Activated naive CD4-positive, alpha-beta T cell treated with anti-CD3 and anti-CD28 coated beads, Interleukin-2, amount 50 U/mL, for 24 hours (primary cell): Measurements from ENCODE around the gene KLHL6.

Source experiments
- H3K27ac Mint-ChIP-seq: one replicate; pipeline ENCODE4 v1.8.0; 2021; ENCODE audit warnings: mild to moderate bottlenecking, mixed read lengths
- H3K27me3 Mint-ChIP-seq: one replicate; pipeline ENCODE4 v1.8.0; 2021; ENCODE audit warnings: mixed read lengths
- H3K36me3 Mint-ChIP-seq: one replicate; pipeline ENCODE4 v1.8.0; 2021; ENCODE audit warnings: mixed read lengths
- H3K4me1 Mint-ChIP-seq: one replicate; pipeline ENCODE4 v1.8.0; 2021; ENCODE audit warnings: mixed read lengths
- H3K4me3 Mint-ChIP-seq: one replicate; pipeline ENCODE4 v1.8.0; 2021; ENCODE audit warnings: mild to moderate bottlenecking, mixed read lengths
- H3K9me3 Mint-ChIP-seq: one replicate; pipeline ENCODE4 v1.8.0; 2021; ENCODE audit warnings: mixed read lengths

The KLHL6 gene, protein sequence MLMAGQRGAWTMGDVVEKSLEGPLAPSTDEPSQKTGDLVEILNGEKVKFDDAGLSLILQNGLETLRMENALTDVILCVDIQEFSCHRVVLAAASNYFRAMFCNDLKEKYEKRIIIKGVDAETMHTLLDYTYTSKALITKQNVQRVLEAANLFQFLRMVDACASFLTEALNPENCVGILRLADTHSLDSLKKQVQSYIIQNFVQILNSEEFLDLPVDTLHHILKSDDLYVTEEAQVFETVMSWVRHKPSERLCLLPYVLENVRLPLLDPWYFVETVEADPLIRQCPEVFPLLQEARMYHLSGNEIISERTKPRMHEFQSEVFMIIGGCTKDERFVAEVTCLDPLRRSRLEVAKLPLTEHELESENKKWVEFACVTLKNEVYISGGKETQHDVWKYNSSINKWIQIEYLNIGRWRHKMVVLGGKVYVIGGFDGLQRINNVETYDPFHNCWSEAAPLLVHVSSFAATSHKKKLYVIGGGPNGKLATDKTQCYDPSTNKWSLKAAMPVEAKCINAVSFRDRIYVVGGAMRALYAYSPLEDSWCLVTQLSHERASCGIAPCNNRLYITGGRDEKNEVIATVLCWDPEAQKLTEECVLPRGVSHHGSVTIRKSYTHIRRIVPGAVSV

DNA sequence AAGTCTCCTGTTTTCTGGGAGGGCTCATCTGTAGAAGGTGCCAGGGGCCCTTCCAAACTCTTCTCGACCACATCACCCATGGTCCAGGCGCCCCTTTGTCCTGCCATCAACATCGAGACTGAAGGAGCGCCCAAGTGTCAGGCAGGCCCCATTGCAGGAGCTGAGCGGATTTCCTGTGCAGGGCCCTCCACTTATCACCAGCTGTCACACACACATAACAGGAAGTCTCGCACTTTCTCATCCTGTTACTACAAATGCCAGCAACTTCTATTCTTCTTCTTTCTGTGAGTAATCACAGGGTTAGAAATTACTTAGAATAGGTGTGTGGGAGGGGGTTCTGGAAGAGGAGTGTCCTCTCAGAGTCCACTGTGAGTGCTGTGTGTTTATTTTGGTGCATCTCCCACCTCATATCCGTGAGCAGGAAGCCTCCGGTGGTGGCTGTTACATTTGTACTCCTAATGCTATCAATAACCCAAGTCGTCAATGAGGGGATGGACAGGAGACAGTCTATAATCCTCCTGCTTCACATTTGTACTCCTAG, at the start of gene KLHL6:
TSS of gene KLHL6 (minus strand) at position 166 of the 541 bp plus-strand sequence. CDS start at position 113, 53 bp downstream.
- Mint-ChIP-seq H3K4me1 (peaks cover 52% of the 10 kb centered on the region), H3K4me3 (peak within 1 kb of the TSS; percentile 97), H3K36me3 (peaks cover 10% of the 10 kb centered on the region), H3K27ac (peak within 1 kb of the TSS; percentile 98), H3K9me3 (no peaks in the 10 kb centered on the region), H3K27me3 (no peaks in the 10 kb centered on the region)

DNA sequence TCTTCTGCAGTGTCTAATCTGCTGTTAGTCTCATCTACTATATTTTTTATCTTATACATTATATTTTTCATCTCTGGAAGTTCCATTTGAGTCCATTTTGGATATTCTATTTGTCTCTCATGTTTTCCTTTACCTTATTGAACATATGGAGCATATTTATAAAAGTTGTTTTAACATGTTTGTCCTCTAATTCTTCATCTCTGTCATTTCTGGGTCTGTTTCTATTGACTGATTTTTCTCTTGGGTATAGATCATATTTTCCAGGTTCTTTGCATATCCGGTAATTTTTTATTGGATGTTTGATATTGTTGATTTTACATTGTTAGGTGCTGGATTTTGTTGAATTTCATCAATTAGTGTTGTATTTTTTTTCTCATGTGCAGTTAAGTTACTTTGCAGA, 42.5 kb upstream of the KLHL6 start:
- Mint-ChIP-seq H3K27ac (no peak overlapping the region), H3K36me3 (peaks cover 5% of the 10 kb centered on the region), H3K9me3 (peaks cover 9% of the 10 kb centered on the region), H3K4me1 (no peaks in the 10 kb centered on the region), H3K27me3 (no peaks in the 10 kb centered on the region), H3K4me3 (no peak overlapping the region)

DNA sequence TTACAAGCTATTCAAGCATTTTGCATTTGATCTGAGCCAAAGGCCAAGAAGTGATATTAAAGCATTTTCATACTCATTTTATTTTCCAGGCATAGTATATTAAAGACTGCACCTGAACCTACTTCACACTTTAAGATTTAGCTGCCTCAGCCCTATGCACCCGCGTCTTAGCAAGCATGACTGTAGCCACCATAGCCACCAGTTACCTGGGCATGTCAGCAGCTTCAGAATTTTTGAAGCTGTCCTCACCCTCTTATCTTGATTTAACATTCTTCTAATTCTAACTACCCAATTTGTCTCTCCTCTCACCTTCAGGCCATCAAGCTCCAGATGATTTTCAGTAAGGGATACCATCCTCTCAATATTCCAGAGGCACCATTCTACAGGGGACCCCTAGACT, 39.1 kb upstream of the KLHL6 start:
- H3K9me3 Mint-ChIP-seq: peaks cover 9% of the 10 kb centered on the region
- H3K27ac Mint-ChIP-seq: no peak overlapping the region
- peaks cover 18% of the 10 kb centered on the region for H3K4me1 Mint-ChIP-seq
- H3K36me3 Mint-ChIP-seq: peaks cover 5% of the 10 kb centered on the region
- H3K27me3 Mint-ChIP-seq: no peaks in the 10 kb centered on the region
- H3K4me3 Mint-ChIP-seq: no peak overlapping the region

DNA sequence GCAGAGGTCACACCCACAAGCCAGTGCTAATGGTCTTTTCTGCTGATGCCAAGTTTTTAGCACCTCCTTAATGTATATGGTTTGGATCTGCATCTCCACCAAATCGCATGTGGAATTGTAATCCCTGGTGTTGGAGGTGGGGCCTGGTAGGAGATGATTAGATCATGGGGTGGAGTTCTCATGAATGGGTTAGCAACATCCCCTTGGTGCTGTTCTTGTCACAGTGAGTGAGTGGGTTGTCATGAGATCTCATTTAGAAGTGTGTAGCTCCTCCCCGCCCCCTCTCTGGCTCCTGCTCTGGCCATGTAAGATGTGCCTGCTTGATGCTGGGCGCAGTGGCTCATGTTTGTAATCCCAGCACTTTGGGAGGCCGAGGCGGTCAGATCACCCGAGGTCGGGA, 37.3 kb upstream of the KLHL6 start:
- H3K27ac Mint-ChIP-seq: no peak overlapping the region
- H3K27me3 Mint-ChIP-seq: no peaks in the 10 kb centered on the region
- H3K36me3 Mint-ChIP-seq: no peaks in the 10 kb centered on the region
- H3K4me1 Mint-ChIP-seq: peaks cover 36% of the 10 kb centered on the region
- H3K4me3 Mint-ChIP-seq: no peak overlapping the region
- H3K9me3 Mint-ChIP-seq: no peaks in the 10 kb centered on the region

DNA sequence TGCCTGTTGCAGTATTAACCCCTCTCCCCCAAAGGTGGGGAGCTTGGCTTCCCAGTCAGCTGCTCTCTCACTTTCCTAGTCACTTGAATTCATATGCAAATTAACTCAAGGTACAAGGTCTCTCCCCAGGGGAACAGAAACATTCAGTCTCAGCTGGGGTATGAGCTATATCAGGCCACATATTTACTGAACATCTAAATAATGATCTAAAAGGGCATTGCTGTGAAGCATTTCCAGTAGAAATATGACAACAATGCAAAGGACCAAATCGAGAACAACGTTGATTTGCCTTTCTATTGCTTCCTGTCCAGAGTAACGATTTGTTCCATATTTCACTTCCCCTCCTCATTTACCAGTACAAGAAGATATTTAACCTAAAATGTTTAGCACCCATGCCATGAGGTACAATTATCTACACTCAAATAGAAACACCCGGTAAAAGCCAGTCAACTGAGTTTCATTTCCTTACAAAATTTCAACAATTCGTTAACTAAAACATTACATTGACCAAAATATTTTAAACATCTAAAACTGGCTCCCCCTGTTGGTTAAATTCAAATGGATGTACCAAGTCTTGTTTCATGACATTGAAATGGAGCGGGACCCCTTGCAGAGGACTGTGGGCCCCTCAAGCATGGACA, 36.5 kb upstream of the KLHL6 start:
- H3K4me1 Mint-ChIP-seq: peaks cover 44% of the 10 kb centered on the region
- H3K36me3 Mint-ChIP-seq: no peaks in the 10 kb centered on the region

DNA sequence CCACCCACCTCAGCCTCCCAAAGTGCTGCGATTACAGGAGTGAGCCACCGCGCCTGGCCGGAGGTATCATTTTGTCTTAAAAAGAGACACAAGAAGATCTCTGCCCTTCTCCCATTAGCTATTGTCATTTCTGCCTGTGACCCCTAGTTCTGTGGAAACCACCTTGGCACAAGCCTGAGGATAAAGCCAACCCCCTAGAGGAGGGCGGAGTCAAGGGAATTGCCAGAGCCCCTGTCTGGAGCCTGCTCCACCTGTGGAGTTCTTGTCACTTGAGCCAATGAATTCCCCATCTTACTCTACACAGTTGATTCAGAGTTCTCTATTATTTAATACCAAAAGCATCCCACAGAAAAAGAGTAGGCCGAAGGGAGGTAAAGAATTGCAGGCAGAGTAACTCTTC, 34.9 kb upstream of the KLHL6 start:
- Mint-ChIP-seq H3K36me3 (no peaks in the 10 kb centered on the region), H3K4me1 (peaks cover 58% of the 10 kb centered on the region), H3K27ac (no peak overlapping the region), H3K4me3 (no peak overlapping the region), H3K27me3 (no peaks in the 10 kb centered on the region), H3K9me3 (no peaks in the 10 kb centered on the region)

More for the DNA sequence above, 36.5 kb upstream of the KLHL6 start:
- peak overlapping the region; percentile 48 for H3K27ac Mint-ChIP-seq
- no peaks in the 10 kb centered on the region for H3K9me3 Mint-ChIP-seq
- no peaks in the 10 kb centered on the region for H3K27me3 Mint-ChIP-seq
- H3K4me3 Mint-ChIP-seq: peak overlapping the region; percentile 62

DNA sequence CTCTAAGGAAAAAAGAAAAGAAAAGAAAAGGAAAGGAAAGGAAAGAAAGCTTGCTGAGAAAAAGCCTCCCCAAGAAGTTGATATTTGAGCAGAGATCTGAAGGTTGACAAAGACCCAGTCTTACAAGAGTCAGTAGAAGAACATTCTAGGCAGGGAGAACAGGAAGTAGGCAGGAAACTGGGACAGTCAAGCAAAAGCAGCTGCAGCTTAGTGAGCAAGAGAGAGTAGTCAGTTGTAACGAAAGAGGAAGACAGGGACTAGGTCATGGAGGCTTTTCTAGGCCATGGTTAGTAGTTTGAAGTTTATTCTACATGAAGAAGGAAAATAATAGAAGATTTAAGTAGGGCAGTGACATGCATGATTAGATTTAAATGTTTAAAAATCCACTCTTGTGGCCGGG, 31.8 kb upstream of the KLHL6 start:
- Mint-ChIP-seq H3K4me3 (peak overlapping the region; percentile 34), H3K9me3 (no peaks in the 10 kb centered on the region), H3K27me3 (no peaks in the 10 kb centered on the region), H3K27ac (peak overlapping the region; percentile 79), H3K4me1 (peaks cover 78% of the 10 kb centered on the region), H3K36me3 (no peaks in the 10 kb centered on the region)

DNA sequence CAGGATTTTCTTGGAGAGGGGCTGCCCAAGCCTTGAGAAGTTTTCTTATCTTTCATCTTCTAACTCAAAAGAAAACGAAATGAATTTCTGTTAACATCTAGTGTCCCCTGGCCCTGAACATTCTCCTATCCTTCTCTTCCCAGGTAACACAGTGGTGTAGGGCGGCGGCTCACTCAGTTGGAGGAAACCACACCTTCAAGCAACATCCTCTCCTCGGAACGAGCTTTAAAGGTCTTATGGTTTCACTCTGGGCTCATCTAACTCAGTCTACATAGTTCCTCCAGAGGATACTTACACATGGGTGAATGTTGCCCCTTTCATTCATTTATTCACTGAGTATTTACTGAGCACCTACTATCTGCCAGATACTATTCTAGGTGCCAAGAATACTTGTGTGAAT, 31.0 kb upstream of the KLHL6 start:
- no peaks in the 10 kb centered on the region for H3K9me3 Mint-ChIP-seq
- peaks cover 72% of the 10 kb centered on the region for H3K4me1 Mint-ChIP-seq
- peak overlapping the region; percentile 49 for H3K4me3 Mint-ChIP-seq
- no peaks in the 10 kb centered on the region for H3K27me3 Mint-ChIP-seq
- H3K36me3 Mint-ChIP-seq: no peaks in the 10 kb centered on the region
- H3K27ac Mint-ChIP-seq: peak overlapping the region; percentile 89

DNA sequence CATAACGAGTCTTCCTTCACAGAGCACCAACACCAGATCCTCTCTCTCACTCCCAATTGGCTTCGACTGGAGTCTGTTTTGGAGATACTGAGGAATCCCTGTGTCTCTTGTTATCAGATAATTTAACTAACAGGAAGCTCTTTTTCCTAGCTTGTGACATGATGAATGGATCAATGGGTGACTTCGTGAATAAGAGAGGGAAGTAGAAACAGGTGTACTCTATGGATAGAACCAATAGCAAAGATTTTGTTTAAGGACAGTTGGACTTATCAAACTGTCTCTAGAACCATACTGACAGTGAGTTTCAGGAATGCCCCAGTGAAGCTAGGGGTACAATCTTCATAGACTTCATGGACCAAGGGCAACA, 29.4 kb upstream of the KLHL6 start:
- Mint-ChIP-seq H3K4me1 (peaks cover 68% of the 10 kb centered on the region), H3K9me3 (no peaks in the 10 kb centered on the region), H3K36me3 (no peaks in the 10 kb centered on the region), H3K27ac (no peak overlapping the region), H3K4me3 (no peak overlapping the region), H3K27me3 (no peaks in the 10 kb centered on the region)

DNA sequence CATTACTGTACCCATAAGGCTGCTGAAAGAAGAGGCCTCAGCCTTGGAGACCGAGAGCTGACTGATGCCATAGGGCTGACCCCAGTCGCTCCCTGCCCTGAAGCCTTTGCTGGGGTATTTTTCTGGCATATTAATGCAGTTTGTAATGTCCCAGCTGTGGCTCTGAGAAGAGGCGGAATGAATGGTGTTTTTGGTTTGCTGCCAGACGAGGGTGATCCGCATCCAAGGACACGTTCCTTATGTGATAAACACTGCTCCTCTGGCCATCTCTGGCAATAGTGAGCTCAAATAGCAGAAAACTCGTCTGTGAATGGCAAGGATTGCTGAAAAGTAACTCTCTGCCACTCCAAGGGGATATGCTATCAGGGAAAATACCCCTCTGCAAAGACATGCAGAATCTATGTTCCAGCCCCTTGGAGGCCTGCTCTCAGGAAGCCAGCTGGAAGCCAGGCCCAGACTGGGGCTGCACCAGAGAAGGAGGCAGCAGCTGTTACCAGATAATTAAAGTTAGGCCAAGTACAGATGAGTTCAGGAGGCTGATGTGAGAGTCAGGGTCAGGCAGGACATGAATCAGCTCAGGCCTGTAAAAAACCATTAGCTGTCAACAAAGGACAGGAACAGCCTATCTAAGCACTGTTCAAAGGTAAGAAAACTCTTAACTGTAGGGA, 28.9 kb upstream of the KLHL6 start:
- no peak overlapping the region for H3K4me3 Mint-ChIP-seq
- H3K27ac Mint-ChIP-seq: peak overlapping the region; percentile 57
- no peaks in the 10 kb centered on the region for H3K36me3 Mint-ChIP-seq
- peaks cover 63% of the 10 kb centered on the region for H3K4me1 Mint-ChIP-seq
- no peaks in the 10 kb centered on the region for H3K27me3 Mint-ChIP-seq
- no peaks in the 10 kb centered on the region for H3K9me3 Mint-ChIP-seq

DNA sequence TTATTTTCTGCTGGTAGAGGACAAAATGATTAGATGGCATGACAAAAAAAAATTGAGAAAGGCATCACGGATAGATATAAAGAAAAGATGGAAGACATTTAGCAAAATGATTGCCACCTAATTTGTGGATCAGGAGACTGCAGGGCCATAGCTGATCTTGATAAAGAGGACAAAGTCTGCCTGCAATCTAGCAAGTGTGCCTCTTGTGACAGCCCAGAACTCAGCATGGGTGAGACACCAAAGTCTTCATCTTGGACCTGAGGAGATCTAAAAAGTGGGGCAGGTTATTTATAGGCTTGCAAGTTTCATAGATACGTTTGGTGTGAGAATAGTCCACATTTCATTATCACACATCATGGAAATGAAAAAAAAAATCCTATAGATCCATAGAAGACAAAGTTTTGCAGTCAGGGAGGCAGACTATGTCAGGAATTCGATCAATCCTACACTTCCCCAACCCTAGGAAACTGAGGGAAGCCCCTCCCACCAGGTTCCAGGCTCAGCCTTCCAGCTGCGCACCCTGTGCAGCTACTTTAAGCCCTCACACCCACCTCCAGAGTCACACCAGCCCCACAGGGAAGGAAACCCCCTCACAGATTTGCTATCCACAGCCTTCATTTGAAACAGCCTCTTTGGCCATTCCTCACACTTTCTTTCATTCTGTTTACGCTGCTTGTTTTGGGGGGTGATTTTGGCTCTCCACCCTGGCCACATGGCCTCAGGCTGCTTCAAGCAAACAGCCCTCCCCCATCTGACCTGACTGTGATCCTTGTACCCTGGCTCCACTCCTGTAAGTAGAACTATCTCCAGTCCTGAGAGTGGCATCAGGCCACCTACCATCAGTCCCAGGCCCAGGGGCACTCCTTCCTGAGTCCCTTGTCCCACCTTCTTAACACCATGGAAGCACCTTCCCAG, 28.1 kb upstream of the KLHL6 start:
- Mint-ChIP-seq H3K27ac (peak overlapping the region; percentile 57), H3K4me3 (no peak overlapping the region), H3K36me3 (no peaks in the 10 kb centered on the region), H3K4me1 (peaks cover 56% of the 10 kb centered on the region), H3K27me3 (no peaks in the 10 kb centered on the region), H3K9me3 (no peaks in the 10 kb centered on the region)

DNA sequence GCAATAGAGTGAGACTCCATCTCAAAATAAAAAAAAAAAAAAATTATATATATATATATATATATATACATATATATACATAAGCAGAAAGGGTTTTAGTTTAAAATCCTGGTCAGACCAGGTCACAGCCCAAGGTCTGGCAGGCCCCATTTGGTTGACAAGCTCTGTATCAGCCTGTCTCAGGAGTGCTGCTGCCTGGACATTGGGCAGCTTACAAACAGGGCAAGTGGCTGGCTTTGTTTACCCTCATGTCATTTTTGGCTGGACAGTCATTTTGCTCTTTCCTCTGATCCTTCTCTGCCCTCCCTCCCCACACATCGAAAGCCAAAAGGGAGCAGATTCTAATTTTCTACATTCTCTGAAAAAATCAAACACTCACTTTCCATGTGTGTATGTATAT, 26.7 kb upstream of the KLHL6 start:
- Mint-ChIP-seq H3K4me3 (no peak overlapping the region), H3K9me3 (no peaks in the 10 kb centered on the region)

DNA sequence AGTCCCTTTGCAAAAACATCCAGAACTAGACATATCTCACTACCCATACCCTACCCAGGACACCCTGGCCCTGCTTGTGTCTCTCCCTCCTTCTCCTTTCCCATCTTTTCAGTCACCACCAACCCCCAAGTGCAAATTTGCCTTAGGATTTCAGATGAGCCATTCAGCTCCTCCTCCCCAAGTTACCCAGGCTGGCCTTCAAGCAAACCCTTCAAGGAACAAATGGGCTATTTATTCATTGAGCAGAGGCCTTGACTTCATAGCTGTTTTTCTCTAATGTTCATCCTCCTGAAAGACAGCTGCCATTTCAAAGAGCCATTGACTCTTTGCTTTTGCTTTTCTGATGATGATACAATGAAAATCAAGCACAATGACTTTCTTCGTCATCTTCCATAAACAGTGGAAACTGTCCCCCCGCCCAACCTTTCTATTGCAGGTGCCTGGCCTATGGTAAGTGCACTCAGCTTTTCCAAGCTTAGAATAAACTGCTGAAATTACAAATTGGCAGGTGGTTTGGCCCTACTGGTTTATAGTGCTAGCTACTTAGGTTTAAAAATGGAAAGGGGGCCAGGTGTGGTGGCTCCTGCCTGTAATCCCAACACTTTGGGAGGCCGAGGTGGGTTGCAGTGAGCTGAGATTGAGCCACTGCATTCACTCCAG, 26.1 kb upstream of the KLHL6 start:
- no peaks in the 10 kb centered on the region for H3K9me3 Mint-ChIP-seq
- peaks cover 52% of the 10 kb centered on the region for H3K4me1 Mint-ChIP-seq
- no peak overlapping the region for H3K4me3 Mint-ChIP-seq
- no peaks in the 10 kb centered on the region for H3K27me3 Mint-ChIP-seq
- H3K36me3 Mint-ChIP-seq: no peaks in the 10 kb centered on the region
- H3K27ac Mint-ChIP-seq: no peak overlapping the region

More for the DNA sequence above, 26.7 kb upstream of the KLHL6 start:
- Mint-ChIP-seq H3K27ac (no peak overlapping the region), H3K4me1 (peaks cover 52% of the 10 kb centered on the region), H3K27me3 (no peaks in the 10 kb centered on the region), H3K36me3 (no peaks in the 10 kb centered on the region)
